ENCODE data around the gene DDA1.

- TF ChIP-seq, protein P1, sequence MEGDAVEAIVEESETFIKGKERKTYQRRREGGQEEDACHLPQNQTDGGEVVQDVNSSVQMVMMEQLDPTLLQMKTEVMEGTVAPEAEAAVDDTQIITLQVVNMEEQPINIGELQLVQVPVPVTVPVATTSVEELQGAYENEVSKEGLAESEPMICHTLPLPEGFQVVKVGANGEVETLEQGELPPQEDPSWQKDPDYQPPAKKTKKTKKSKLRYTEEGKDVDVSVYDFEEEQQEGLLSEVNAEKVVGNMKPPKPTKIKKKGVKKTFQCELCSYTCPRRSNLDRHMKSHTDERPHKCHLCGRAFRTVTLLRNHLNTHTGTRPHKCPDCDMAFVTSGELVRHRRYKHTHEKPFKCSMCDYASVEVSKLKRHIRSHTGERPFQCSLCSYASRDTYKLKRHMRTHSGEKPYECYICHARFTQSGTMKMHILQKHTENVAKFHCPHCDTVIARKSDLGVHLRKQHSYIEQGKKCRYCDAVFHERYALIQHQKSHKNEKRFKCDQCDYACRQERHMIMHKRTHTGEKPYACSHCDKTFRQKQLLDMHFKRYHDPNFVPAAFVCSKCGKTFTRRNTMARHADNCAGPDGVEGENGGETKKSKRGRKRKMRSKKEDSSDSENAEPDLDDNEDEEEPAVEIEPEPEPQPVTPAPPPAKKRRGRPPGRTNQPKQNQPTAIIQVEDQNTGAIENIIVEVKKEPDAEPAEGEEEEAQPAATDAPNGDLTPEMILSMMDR (IDR thresholded peaks at IDR 0.05) = no peak
- TF ChIP-seq EP300 (IDR thresholded peaks at IDR 0.05) = no peak
- no peak for TF ChIP-seq POLR2AphosphoS5 (IDR thresholded peaks at IDR 0.05)
Observed at GRCh38 chr19:17330262-17331044, 21.1 kb downstream of the DDA1 start.
